RPMI8226 (cell line): Measurements from ENCODE around the gene TH.
"Not testable (repeated sequence)": the region's sequence is repeated elsewhere in the genome, so short reads cannot be mapped to it uniquely, and the experiment has no call there.

ENCODE experiments used
- DNase-seq: peaks from one replicate; pipeline ENCODE4 v3.0.0-alpha.2; 2015

Gene TH

GRCh38 chr11:2127482-2128129, 44.0 kb downstream of the TH start:
- DNase-seq: no peak

- no peak for DNase-seq
Observed at GRCh38 chr11:2126520-2127085, 45.0 kb downstream of the TH start.

- DNase-seq: not testable (repeated sequence)
Observed at GRCh38 chr11:2124736-2125484, 46.7 kb downstream of the TH start.

- no peak for DNase-seq
Observed at GRCh38 chr11:2123628-2123960, 48.0 kb downstream of the TH start.

GRCh38 chr11:2122907-2123627, 48.5 kb downstream of the TH start:
- peak; percentile 35 for DNase-seq

GRCh38 chr11:2122222-2122906, 49.3 kb downstream of the TH start:
- DNase-seq: peak; percentile 22

GRCh38 chr11:2121227-2122130, 50.1 kb downstream of the TH start:
- DNase-seq: no peak

GRCh38 chr11:2120359-2121100, 51.1 kb downstream of the TH start:
- no peak for DNase-seq

- no peak for DNase-seq
Observed at GRCh38 chr11:2118677-2119076, 52.9 kb downstream of the TH start.

GRCh38 chr11:2116680-2117079, 54.9 kb downstream of the TH start:
- DNase-seq: no peak

GRCh38 chr11:2115308-2115707, 56.3 kb downstream of the TH start:
- no peak for DNase-seq

- no peak for DNase-seq
Observed at GRCh38 chr11:2114430-2115241, 57.0 kb downstream of the TH start.
